ENCODE results near the gene SCAPER. TPM values are rescaled to one million over a fixed set of nuclear protein-coding genes. Genes with fewer than 3 reads are reported as not detected.
A peak's percentile ranks its signal among the peaks of the same experiment; 100 is the strongest.

The SCAPER gene
- total and polyA plus RNA-seq, 2 of the 4 experiments (the other 2 are of a cell fraction), result 2.9 to 9.7 TPM

GRCh38 chr15:76939715-76940114 lies 34.6 kb upstream of the SCAPER start:
- 0 out of 2 replicates have a peak, but pooled peaks cover 3% of the 10 kb centered on the region for H3K4me1 ChIP-seq (ENCODE audit: control insufficient read depth, insufficient read depth, low read length)
- ChIA-PET POLR2A (ENCODE audit: unreplicated experiment) (no interaction called here), CTCF (interaction anchor here (0.7 kb wide), 1 partner anchor 161 kb away, joined by 6 read pairs; no protein-coding TSS in a partner anchor)
- H3K4me2 ChIP-seq (ENCODE audit: low read depth, low read length), result no peak overlapping the region
- H2BK5ac ChIP-seq (ENCODE audit: low read depth, low read length, poor library complexity, severe bottlenecking), result no peak overlapping the region
- no peaks in the 10 kb centered on the region for H3K9me3 ChIP-seq (ENCODE audit: control insufficient read depth, insufficient read depth, low read length)
- no peak overlapping the region for H3K27ac ChIP-seq (ENCODE audit: insufficient read depth, low read length)
- H2BK120ac ChIP-seq (ENCODE audit: low read depth, low read length), result no peak overlapping the region
- in situ Hi-C loops (cut with MboI; ENCODE audit: low sequenced_read_pairs) (no loop called here), dilution Hi-C loops (cut with HindIII; ENCODE audit: low sequenced_read_pairs, unreplicated experiment) (no loop called here), intact Hi-C loops (cut with micrococcal nuclease) (no loop called here)
- no peak overlapping the region for H2AFZ ChIP-seq (replicated peaks; ENCODE audit: low read length, poor library complexity)
- no peak for TF ChIP-seq BHLHE40 (IDR thresholded peaks at IDR 0.05; ENCODE audit: low read depth, low read length)
- TF ChIP-seq FOS (IDR thresholded peaks at IDR 0.05; ENCODE audit: low read depth, low read length), result no peak; the same call in 1 of the 2 replicates
- TF ChIP-seq USF2 (IDR thresholded peaks at IDR 0.05; ENCODE audit: low read depth, low read length), result no peak
- peak; percentile 41; the same call in 1 of the 2 replicates for TF ChIP-seq CEBPB (IDR thresholded peaks at IDR 0.05; ENCODE audit: low read depth, low read length)
- TF ChIP-seq CTCF (conservative IDR thresholded peaks at IDR 0.05; ENCODE audit: low read depth, low read length), result no peak
- no peak overlapping the region for H2AK9ac ChIP-seq (replicated peaks; ENCODE audit: low read depth, low read length, poor library complexity)
- H3K4ac ChIP-seq (ENCODE audit: low read depth, low read length), result no peak overlapping the region
- no peak overlapping the region for H2BK20ac ChIP-seq (ENCODE audit: low read depth, low read length)
- H3K56ac ChIP-seq (ENCODE audit: extremely low read depth, insufficient read depth, low read length), result no peak overlapping the region
- WGBS, 2 experiments (ENCODE audit: extremely low coverage in 2 of 2, insufficient read length in 1 of 2), result no CpG with 5 or more reads among the region's 1 CpG
- H3K14ac ChIP-seq (replicated peaks; ENCODE audit: low read depth, low read length), result no peak overlapping the region
- H3K9ac ChIP-seq (ENCODE audit: low read depth, low read length), result no peak overlapping the region
- no peaks in the 10 kb centered on the region; the same call in 1 of the 2 replicates for H4K20me1 ChIP-seq (ENCODE audit: insufficient read depth, low read length)
- no peak overlapping the region for H3K4me3 ChIP-seq (ENCODE audit: insufficient read depth, low read depth, low read length)
- H3K23ac ChIP-seq (ENCODE audit: low read depth, low read length), result no peak overlapping the region
- peaks cover 13% of the 10 kb centered on the region for H3K36me3 ChIP-seq (ENCODE audit: control insufficient read depth, insufficient read depth, low read length)
- no peak overlapping the region for H4K91ac ChIP-seq (ENCODE audit: insufficient read depth, low read depth, low read length)
- H4K8ac ChIP-seq (ENCODE audit: low read depth in 2 of 2, low read length in 2 of 2), result no peak overlapping the region
- H3K9me1 ChIP-seq (ENCODE audit: insufficient read depth, low read length), result no peaks in the 10 kb centered on the region
- H3K27me3 ChIP-seq (ENCODE audit: control insufficient read depth, insufficient read depth, low read length), result no peaks in the 10 kb centered on the region
- H3K18ac ChIP-seq (ENCODE audit: low read depth, low read length), result no peak overlapping the region
- no peak overlapping the region for H4K5ac ChIP-seq (ENCODE audit: low read depth, low read length)
- no peak for ATAC-seq (ENCODE audit: low read depth)
- H3K79me1 ChIP-seq (ENCODE audit: low read depth in 1 of 2, low read length in 2 of 2), result peaks cover 4 to 7% of the 10 kb centered on the region in 2 experiments; a peak in 2 of 4 replicates
- H2BK15ac ChIP-seq (ENCODE audit: low read depth, low read length), result no peak overlapping the region
- H2AK5ac ChIP-seq (ENCODE audit: low read depth, low read length), result no peak overlapping the region
- peak; percentile 12 for DNase-seq
- no TSS peak for BruUV-seq (replicated peaks)
